ENCODE results near the gene NDUFB3. TPM values are rescaled to one million over a fixed set of nuclear protein-coding genes. Genes with fewer than 3 reads are reported as not detected.

Gene NDUFB3
- total RNA-seq, 2 donors from 2014 or later = 82.3 to 163 TPM

DNA sequence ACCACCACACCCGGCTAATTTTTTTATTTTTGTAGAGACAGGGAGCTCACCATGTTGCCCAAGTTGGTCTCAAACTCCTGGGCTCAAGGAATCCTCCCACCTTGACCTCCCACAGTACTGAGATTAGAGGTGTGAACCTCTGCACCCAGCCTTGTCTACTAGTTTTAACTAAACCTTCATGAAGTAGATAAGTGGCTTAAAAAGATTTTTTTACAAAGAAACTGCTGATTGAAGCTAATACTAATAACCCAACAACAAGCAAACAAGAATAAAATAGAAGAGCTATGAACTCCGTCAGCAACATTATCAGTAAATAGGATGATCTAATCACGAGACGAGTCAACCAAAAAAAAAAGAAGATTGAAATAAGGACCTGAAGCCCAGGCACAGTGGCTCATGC is 18.8 kb downstream of the NDUFB3 start:
- peaks cover 2% of the 10 kb centered on the region for H3K4me1 Mint-ChIP-seq
- 42 to 74% methylated on average over 4 of the region's 4 CpGs for WGBS, 2 experiments (ENCODE audit: insufficient coverage in 1 of 2, insufficient read length in 1 of 2)
- Histone ChIP-seq H3K4me1 (ENCODE audit: control insufficient read depth, insufficient read depth, low read length) (no peaks in the 10 kb centered on the region), H3K27me3 (ENCODE audit: control insufficient read depth, insufficient read depth, low read length, poor library complexity, severe bottlenecking) (no peaks in the 10 kb centered on the region), H3K27ac (ENCODE audit: low read depth, low read length) (no peak overlapping the region), H3K9ac (ENCODE audit: extremely low read depth, low read length, poor library complexity, severe bottlenecking) (no peak overlapping the region), H3K4me3 (ENCODE audit: low read length) (no peak overlapping the region), H3K36me3 (ENCODE audit: control insufficient read depth, insufficient read depth, low read length) (peaks cover 21% of the 10 kb centered on the region), H3K9me3 (ENCODE audit: control insufficient read depth, low read length) (no peaks in the 10 kb centered on the region)
- DNase-seq = peak; percentile 50
- H3K36me3 Mint-ChIP-seq (ENCODE audit: low read depth) = peaks cover 31% of the 10 kb centered on the region
- peaks cover 6% of the 10 kb centered on the region for H3K9me3 Mint-ChIP-seq
- H3K27me3 Mint-ChIP-seq (ENCODE audit: insufficient read depth) = no peaks in the 10 kb centered on the region
- no peak overlapping the region for H3K4me3 Mint-ChIP-seq
- H3K27ac Mint-ChIP-seq = peak overlapping the region; percentile 16
- TF ChIP-seq, protein P1, sequence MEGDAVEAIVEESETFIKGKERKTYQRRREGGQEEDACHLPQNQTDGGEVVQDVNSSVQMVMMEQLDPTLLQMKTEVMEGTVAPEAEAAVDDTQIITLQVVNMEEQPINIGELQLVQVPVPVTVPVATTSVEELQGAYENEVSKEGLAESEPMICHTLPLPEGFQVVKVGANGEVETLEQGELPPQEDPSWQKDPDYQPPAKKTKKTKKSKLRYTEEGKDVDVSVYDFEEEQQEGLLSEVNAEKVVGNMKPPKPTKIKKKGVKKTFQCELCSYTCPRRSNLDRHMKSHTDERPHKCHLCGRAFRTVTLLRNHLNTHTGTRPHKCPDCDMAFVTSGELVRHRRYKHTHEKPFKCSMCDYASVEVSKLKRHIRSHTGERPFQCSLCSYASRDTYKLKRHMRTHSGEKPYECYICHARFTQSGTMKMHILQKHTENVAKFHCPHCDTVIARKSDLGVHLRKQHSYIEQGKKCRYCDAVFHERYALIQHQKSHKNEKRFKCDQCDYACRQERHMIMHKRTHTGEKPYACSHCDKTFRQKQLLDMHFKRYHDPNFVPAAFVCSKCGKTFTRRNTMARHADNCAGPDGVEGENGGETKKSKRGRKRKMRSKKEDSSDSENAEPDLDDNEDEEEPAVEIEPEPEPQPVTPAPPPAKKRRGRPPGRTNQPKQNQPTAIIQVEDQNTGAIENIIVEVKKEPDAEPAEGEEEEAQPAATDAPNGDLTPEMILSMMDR (conservative IDR thresholded peaks at IDR 0.05) = no peak

DNA sequence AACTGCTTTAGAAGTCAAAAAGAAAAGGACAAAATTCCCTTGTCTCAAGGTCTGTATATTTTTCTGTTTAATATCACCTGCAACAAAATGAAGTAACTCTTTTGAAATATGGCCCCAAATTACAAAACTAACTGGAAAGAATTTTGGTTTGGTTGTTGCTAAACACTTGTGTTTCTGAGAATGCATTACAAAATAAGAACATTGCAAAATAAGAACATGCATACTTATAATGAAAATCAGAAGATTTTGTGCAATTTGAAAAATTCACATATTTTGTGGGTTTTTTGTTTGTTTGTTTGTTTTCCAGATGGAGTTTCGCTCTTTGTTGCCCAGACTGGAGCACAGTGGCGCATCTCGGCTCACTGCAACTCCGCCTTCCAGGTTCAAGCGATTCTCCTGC is 21.8 kb downstream of the NDUFB3 start:
- H3K27me3 ChIP-seq (ENCODE audit: control insufficient read depth, insufficient read depth, low read length, poor library complexity, severe bottlenecking) = no peaks in the 10 kb centered on the region
- WGBS, 2 experiments (ENCODE audit: insufficient coverage in 1 of 2, insufficient read length in 1 of 2) = 97 to 100% methylated on average over 5 of the region's 5 CpGs
- peaks cover 4% of the 10 kb centered on the region for H3K36me3 ChIP-seq (ENCODE audit: control insufficient read depth, insufficient read depth, low read length)
- H3K9me3 Mint-ChIP-seq = no peaks in the 10 kb centered on the region
- TF ChIP-seq, protein P1 (conservative IDR thresholded peaks at IDR 0.05) = no peak
- no peak overlapping the region for H3K4me3 Mint-ChIP-seq
- H3K4me1 ChIP-seq (ENCODE audit: control insufficient read depth, insufficient read depth, low read length) = no peaks in the 10 kb centered on the region
- no peak for DNase-seq
- H3K4me1 Mint-ChIP-seq = peaks cover 2% of the 10 kb centered on the region
- peaks cover 11% of the 10 kb centered on the region for H3K36me3 Mint-ChIP-seq (ENCODE audit: low read depth)
- H3K27me3 Mint-ChIP-seq (ENCODE audit: insufficient read depth) = no peaks in the 10 kb centered on the region
- no peak overlapping the region for H3K27ac ChIP-seq (ENCODE audit: low read depth, low read length)
- H3K27ac Mint-ChIP-seq = no peak overlapping the region
- H3K9ac ChIP-seq (ENCODE audit: extremely low read depth, low read length, poor library complexity, severe bottlenecking) = no peak overlapping the region
- H3K9me3 ChIP-seq (ENCODE audit: control insufficient read depth, low read length) = no peaks in the 10 kb centered on the region
- H3K4me3 ChIP-seq (ENCODE audit: low read length) = no peak overlapping the region

DNA sequence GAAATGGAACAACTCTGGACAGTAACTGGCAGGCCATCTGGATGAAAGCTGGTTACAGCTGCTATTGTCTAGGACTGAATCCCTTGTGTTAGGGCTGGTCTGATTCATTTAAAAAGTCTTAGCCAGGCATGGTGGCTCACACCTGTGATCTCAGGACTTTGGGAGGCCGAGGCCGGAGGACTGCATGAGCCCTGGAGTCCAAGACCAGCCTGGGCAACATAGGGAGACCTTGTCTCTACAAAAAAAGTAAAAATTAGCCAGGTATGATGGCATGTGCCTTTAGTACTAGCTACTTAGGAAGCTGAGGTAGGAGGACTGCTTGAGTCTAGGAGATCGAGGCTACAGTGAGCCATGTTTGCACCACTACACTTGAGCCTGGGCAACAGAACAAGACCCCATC is 28.7 kb downstream of the NDUFB3 start:
- no peak overlapping the region for H3K27ac ChIP-seq (ENCODE audit: low read depth, low read length)
- TF ChIP-seq, protein P1 (conservative IDR thresholded peaks at IDR 0.05) = no peak

More for the DNA sequence above, 28.7 kb downstream of the NDUFB3 start:
- Histone ChIP-seq H3K9me3 (ENCODE audit: control insufficient read depth, low read length) (no peaks in the 10 kb centered on the region), H3K4me3 (ENCODE audit: low read length) (no peak overlapping the region), H3K4me1 (ENCODE audit: control insufficient read depth, insufficient read depth, low read length) (no peaks in the 10 kb centered on the region), H3K27me3 (ENCODE audit: control insufficient read depth, insufficient read depth, low read length, poor library complexity, severe bottlenecking) (no peaks in the 10 kb centered on the region), H3K9ac (ENCODE audit: extremely low read depth, low read length, poor library complexity, severe bottlenecking) (no peak overlapping the region), H3K36me3 (ENCODE audit: control insufficient read depth, insufficient read depth, low read length) (no peaks in the 10 kb centered on the region)
- no peak overlapping the region for H3K27ac Mint-ChIP-seq
- H3K4me1 Mint-ChIP-seq = peaks cover 2% of the 10 kb centered on the region
- no peaks in the 10 kb centered on the region for H3K9me3 Mint-ChIP-seq
- DNase-seq = no peak
- H3K4me3 Mint-ChIP-seq = no peak overlapping the region
- WGBS, 2 experiments (ENCODE audit: insufficient coverage in 1 of 2, insufficient read length in 1 of 2) = 89 to 97% methylated on average over 3 of the region's 3 CpGs
- no peaks in the 10 kb centered on the region for H3K27me3 Mint-ChIP-seq (ENCODE audit: insufficient read depth)
- peaks cover 5% of the 10 kb centered on the region for H3K36me3 Mint-ChIP-seq (ENCODE audit: low read depth)
